GM18867 (cell line): ENCODE data around the gene CXCR1.
A peak's percentile ranks its signal among the peaks of the same experiment; 100 is the strongest.
"Not testable (repeated sequence)": the region's sequence is repeated elsewhere in the genome, so short reads cannot be mapped to it uniquely, and the experiment has no call there.

Experiments used
- ATAC-seq: cut with Tn5 transposase; IDR thresholded peaks from one replicate; pipeline ENCODE4 v1.9.1; 2021; ENCODE audit warnings: mild to moderate bottlenecking, moderate library complexity; ENCODE audit not compliant: unreplicated experiment

CXCR1 gene

DNA sequence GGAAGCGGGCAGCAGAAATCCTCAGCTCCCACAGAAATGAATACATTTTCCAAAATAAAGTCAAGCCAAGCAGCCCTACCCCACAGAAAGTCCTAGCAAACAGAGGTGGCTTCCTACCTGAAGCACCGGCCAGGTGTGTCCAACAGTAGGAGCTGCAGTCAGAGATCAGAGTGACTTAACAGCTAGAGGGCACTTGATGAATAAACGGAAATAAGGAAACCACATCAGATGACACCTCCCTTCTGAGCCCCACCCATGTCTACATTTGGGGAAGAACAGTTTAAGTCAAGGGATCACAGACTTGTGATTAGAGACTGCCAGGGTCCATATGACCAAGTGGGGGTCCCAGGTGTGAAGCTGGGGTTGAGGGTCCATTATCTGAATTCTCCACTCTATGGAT lies at the start of gene CXCR1:
Gene CXCR1 (minus strand): TSS at position 172 of the 400 bp plus-strand sequence. CDS start 1,751 bp downstream, outside the sequence.
- no peak for ATAC-seq

- no peak for ATAC-seq
Observed at GRCh38 chr2:218216336-218216673, 49.5 kb upstream of the CXCR1 start.

DNA sequence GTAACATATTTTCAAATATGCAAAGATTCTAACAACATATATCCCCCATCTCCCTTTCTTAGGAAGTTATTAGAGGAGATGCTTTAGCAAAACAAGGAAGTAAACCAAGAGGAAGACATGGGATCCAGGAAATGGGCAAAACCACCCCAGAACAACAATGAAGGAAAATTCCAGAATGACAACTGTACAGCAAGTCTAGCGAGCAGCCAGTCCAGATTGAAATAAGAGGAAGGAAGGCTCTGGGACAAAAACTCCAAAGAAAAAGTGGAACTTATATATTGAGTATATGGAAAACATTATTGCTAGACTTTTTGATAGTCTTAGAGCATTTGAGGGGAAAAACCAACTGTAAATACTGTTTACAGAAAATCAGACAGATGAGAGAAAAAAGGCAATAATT lies 47.4 kb upstream of the CXCR1 start:
- ATAC-seq, result no peak

DNA sequence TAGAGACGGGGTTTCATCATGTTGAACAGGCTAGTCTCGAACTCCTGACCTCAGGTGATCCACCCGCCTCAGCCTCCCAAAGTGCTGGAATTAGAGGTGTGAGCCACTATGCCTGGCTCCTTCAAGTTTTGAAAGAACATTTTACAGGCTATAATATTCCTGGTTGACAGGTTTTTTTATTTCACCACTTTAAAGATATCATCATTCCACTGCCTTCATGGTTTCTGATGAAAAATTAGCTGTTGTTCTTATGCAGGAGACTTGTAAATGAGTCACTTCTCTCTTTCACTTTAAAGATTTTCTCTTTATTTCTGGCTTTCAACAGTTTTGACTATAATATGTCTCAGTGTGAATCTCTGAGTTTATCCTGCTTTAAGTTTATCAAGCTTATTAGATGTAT lies 42.3 kb upstream of the CXCR1 start:
- no peak for ATAC-seq

- ATAC-seq, result no peak
Observed at GRCh38 chr2:218202266-218202665, 35.5 kb upstream of the CXCR1 start.

DNA sequence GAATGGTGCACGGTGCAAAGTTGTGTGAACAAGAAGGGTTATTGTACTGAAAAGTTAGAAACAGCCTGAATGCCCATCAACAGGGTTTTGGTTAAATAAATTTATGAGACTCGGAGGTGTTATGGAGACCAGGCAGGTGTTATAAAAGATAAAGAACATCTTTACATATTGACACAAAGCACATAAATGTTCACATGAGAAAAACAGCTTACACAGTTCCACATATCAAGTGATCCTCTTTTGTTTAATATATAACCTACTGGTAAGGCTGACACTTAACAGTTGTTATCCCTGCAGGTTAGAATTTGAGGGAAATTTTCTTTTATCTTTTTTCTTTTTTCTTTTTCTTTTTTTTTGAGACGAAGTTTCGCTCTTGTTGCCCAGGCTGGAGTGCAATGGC lies 30.2 kb upstream of the CXCR1 start:
- ATAC-seq, result no peak

DNA sequence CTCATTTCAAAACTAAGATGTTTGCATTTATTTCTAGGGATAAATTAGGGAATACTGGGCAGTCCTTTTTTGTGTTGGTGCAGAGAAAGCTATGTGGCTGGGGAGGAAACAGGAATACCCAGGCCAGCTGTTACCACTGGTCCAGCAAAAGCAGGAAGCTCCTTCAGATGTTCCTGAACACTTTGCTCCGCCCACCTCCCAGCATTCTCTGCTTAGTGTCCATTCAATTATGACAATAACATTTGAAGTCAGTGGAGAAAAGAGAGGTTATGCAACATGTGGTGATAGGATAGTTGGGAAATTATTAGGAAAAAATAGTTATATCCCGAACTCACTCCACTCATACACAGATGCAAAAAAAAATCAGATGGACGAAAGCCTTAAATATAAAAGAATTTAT lies 28.1 kb upstream of the CXCR1 start:
- no peak for ATAC-seq

GRCh38 chr2:218193701-218194100 lies 26.9 kb upstream of the CXCR1 start:
- no peak for ATAC-seq

GRCh38 chr2:218192902-218193430 lies 26.2 kb upstream of the CXCR1 start:
- no peak for ATAC-seq

DNA sequence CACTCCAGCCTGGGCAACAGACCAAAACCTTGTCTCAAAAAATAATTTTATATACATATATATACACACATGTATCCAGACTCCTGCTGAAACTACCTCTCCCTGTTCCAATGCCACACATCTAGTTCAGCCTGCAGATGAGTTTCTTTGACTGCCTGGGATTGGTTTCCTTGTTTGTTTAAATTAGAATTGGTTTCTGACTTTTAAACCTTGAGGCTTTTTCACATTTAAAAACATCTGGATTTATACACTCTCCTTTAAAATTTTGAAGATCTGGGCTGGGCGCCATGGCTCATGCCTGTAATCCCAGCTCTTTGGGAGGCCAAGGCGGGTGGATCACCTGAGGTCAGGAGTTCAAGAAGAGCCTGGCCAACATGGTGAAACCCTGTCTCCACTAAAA lies 21.8 kb upstream of the CXCR1 start:
- ATAC-seq, result no peak

GRCh38 chr2:218187296-218188015 lies 20.7 kb upstream of the CXCR1 start:
- no peak for ATAC-seq

DNA sequence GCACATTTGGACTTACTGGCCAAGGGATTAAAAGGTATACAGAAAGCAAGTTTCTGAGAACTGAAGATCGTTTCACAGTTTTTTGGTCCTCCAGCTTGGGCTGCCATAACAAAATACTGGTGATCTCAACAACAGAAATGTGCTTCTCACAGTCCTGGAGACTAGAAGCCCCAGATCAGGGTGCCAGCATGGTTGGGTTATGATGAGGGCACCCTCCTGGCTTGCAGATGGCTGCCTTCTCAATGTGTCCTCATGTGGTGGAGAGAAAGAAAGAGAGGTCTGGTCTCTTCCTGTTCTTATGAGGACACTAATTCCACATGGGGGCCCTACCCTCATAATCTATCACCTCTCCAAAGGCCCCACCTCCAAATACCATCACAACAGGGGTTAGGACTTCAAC lies 20.1 kb upstream of the CXCR1 start:
- ATAC-seq, result no peak

- ATAC-seq, result peak; percentile 65
Observed at GRCh38 chr2:218186355-218186766, 19.6 kb upstream of the CXCR1 start.

DNA sequence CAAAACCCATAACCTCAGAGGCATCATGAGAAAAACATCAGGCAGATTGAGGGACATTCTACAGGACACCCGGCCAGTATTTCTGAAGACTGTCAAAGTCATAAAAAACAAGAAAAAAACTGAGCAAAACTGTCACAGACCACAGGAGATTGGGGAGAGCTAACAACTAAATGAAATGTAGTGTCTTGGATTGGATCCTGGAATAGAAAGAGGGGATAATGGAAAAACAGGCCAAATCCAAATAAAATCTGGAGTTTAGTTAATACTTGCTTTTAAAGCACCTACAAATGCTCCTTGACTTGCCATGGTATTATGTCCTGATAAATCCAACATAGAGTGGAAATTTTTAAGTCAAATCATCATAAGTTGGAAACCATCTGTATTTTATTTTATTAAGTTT lies 17.6 kb upstream of the CXCR1 start:
- no peak for ATAC-seq

DNA sequence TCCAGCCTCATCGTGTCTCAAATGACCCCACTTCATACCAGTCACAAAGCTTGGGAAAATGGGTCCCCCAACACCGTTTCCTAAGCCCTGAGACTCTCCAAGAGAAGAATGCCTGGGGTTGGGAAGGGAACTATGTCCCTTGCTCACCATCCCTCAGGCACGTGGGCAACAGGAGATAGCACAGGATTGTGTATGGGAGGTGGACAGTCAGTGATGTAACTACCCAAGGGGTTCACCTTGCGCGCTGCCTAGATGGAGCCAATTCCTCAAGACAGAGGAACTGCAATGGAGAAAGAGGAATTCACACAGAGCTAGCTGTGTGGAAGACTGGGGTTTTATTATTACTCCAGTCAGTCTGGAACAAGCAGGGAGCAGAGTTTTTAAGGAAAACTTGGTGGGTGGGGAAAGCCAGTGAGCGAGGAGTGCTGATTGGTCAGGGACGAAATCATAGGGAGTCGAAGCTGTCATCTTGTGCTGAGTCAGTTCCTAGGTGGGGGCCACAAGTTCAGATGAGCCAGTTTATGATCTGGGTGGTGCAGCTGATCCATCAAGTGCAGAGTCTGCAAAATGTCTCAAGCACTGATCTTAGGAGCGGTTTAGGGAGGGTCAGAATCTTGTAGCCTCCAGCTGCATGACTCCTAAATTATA lies 13.8 kb upstream of the CXCR1 start:
- no peak for ATAC-seq

DNA sequence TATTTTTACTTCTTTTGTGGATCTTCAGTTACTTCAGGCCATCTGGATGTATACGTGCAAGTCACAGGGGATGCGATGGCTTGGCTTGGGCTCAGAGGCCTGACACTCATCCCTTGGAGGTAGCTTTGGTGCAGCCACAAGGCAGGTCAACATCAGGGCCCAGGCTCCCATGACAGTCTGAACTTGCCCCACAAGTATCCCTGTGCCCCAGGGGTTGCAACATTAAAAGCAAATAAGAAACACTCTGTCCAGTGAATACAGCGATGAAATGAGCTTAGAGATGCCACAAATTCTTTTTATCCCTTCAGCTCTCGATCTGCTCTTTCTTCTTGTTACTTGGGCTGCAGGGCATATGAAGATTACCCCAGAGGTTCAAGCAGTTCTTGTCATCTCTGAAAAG lies 13.0 kb upstream of the CXCR1 start:
- ATAC-seq, result no peak

DNA sequence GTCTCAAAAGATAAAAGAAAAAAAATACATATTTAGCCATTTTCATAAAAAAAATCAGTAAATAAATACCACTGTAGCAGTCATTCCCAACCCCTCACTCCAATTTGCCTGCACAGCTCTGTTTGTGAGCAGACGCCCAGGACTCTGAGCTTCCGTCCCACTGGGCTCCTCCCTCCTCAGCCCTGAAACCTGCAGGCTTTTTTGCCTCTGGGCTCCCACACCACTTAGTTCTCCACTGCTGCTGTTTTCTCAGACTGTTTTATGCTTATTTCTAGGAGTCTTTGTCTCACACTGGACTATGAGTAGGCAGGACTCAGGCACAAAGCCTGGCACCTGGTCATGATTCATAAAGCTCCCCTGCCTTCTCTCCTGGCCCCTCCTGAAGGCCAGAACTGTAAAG lies 6.1 kb upstream of the CXCR1 start:
- no peak for ATAC-seq

- ATAC-seq, result not testable (repeated sequence)
Observed at GRCh38 chr2:218171744-218172143, 5.0 kb upstream of the CXCR1 start.

GRCh38 chr2:218169757-218170546 lies 3.2 kb upstream of the CXCR1 start:
- ATAC-seq, result no peak

DNA sequence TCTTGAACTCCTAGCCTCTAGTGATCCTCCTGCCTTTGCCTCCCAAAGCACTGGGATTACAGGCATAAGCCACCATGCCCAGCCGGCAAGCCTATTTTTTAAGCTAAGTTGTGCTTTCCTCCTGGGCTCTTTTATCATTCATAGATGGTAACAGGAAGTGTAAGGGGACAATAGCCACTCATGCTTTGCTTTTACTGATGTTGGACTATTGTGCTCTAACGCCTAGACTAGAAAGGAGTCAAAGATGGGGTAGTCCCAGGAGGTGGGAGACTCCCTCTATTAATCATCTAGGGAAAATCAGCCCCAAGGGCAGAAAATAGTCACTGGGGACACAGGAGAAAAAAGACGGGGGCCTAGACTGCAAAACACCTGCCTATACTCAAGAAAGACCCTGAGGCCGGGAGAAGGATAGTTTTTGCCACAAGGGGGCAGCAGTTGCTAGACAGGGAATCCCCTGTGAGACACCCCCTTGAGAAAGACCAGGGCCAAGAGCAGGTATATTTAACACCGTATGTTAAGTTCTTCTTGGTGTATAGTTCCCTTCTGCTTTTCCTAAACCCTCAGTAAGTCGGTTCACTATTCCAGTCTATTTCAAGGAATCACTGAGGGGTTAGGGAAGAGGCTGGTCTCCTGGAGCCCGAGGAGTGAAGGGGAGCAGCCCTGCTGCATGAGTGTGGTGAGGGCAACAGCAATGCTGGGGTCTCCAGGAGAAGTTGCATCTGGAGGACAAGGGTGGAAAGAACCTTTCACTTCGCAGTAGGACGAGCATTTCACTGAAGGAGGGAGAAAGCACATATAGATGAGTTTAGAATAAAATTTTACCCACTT lies 2.1 kb upstream of the CXCR1 start:
- ATAC-seq, result no peak

- ATAC-seq, result no peak
Observed at GRCh38 chr2:218168016-218168415, 1.3 kb upstream of the CXCR1 start.
